Measurements from ENCODE around the gene MON1B.

MON1B gene

GRCh38 chr16:77250400-77250799, 59.4 kb downstream of the MON1B start:
- DNase-seq (ENCODE audit: low read depth) = no peak
